Measurements from ENCODE around the gene TEC. TPM values are rescaled to one million over a fixed set of nuclear protein-coding genes. Genes with fewer than 3 reads are reported as not detected.
"Not testable (repeated sequence)": the region's sequence is repeated elsewhere in the genome, so short reads cannot be mapped to it uniquely, and the experiment has no call there.

The TEC gene
- total RNA-seq, 1 donor from 2014 or later = 2.7 TPM

DNA sequence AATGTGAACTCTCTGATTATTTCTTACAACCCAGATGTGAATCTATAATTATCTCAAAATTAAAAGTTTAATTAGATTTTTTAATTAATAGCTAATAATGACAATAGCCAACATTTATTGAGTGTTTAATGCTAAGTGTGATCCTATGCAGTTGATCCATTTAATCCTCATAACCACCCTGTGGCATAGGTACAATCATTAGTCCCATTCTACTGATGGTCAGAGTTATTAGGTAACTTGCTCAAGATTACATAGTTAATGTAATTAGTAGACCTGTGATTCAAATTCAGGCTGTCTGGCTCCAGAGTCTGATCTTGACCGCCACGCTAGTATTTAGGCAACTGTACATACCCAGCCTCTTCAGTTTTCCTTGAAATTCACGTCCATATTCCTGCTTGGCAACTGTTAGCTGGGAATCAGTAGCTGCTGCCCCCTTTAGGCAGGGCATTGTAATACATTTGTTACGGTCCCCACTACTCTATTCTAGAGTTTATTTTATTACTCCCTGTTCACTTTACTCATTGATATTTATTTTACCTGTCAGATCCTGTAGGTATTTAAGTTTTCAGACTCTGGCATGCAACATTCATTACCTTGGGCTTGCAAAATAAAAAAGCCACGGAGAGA lies 20.6 kb upstream of the TEC start:
- Mint-ChIP-seq H3K27ac (no peak overlapping the region), H3K4me1 (no peaks in the 10 kb centered on the region), H3K36me3 (ENCODE audit: low read depth) (no peaks in the 10 kb centered on the region), H3K9me3 (peaks cover 1% of the 10 kb centered on the region), H3K4me3 (no peak overlapping the region), H3K27me3 (peaks cover 2% of the 10 kb centered on the region)
- peak; percentile 65 for DNase-seq
- intact Hi-C loops (cut with micrococcal nuclease) = no loop called here

DNA sequence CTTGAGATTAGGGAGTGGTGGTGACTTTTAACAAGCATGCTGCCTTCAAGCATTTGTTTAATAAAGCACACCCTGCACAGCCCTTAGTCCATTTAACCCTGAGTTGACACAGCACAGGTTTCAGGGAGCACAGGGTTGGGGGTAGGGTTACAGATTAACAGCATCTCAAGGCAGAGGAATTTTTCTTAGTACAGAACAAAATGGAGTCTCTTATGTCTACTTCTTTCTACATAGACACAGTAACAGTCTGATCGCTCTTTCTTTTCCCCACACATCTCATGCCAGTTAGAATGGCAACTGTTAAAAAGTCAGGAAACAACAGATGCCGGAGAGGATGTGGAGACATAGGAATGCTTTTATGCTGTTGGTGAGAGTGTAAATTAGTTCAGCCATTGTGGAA lies 16.4 kb upstream of the TEC start:
- H3K4me3 Mint-ChIP-seq; H3K27ac Mint-ChIP-seq; H3K36me3 Mint-ChIP-seq (ENCODE audit: low read depth); DNase-seq; intact Hi-C loops (cut with micrococcal nuclease); H3K4me1 Mint-ChIP-seq: not testable (repeated sequence)
- Mint-ChIP-seq H3K27me3 (peaks cover 36% of the 10 kb centered on the region), H3K9me3 (peaks cover 27% of the 10 kb centered on the region)

- peaks cover 37% of the 10 kb centered on the region for H3K27me3 Mint-ChIP-seq
- peaks cover 29% of the 10 kb centered on the region for H3K9me3 Mint-ChIP-seq
- H3K36me3 Mint-ChIP-seq (ENCODE audit: low read depth); H3K27ac Mint-ChIP-seq; DNase-seq; H3K4me3 Mint-ChIP-seq; intact Hi-C loops (cut with micrococcal nuclease); H3K4me1 Mint-ChIP-seq: not testable (repeated sequence)
Measured at GRCh38 chr4:48285640-48286039, 16.0 kb upstream of the TEC start.

DNA sequence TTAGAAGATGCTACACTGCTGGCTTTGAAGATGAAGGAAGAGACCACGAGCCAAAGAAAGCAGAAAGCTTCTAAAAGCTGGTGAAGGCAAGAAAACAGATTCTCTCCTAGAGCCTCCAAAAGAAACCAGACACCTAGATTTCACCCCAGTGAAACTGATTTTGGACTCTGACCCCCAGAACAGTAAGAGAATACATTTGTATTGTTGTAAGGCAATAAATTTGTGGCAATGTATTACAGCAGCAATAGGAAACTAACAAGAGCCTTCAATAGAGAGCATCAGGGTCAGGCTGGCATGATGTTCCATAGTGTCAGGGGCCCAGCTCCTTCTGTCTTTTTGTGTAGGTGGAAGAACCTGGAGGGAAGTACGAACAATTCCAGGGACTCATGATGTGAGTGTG lies 6.0 kb upstream of the TEC start:
- intact Hi-C loops (cut with micrococcal nuclease) = loop anchor here (10.0 kb wide), 1 partner anchor 361 kb away; the partner anchor contains the start of gene NFXL1
- peaks cover 2% of the 10 kb centered on the region for H3K36me3 Mint-ChIP-seq (ENCODE audit: low read depth)
- H3K4me3 Mint-ChIP-seq = no peak overlapping the region
- no peak overlapping the region for H3K27ac Mint-ChIP-seq
- peaks cover 3% of the 10 kb centered on the region for H3K27me3 Mint-ChIP-seq
- no peak for DNase-seq
- H3K9me3 Mint-ChIP-seq = no peaks in the 10 kb centered on the region
- peaks cover 16% of the 10 kb centered on the region for H3K4me1 Mint-ChIP-seq

DNA sequence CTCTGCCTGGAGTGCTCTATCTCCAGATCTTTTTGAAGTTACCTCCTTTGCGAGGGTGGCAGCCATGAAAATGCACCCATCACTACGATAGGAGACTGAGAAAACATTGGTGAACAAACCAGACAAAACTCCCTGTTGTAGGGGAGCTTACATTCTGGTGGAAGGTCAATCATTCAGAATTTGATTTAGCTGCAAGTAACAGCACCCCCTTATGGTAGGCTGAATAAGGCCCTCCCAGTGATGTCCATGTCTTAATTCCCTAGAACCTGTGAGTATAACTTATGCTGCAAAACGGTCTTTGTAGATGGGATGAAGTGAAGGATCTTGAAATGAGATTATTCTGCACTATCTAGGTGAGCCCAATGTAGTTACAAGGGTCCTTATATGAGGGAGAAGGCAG lies 5.6 kb upstream of the TEC start:
- no peak overlapping the region for H3K4me3 Mint-ChIP-seq
- no peaks in the 10 kb centered on the region for H3K27me3 Mint-ChIP-seq
- H3K36me3 Mint-ChIP-seq (ENCODE audit: low read depth) = peaks cover 2% of the 10 kb centered on the region
- DNase-seq = peak; percentile 59
- H3K4me1 Mint-ChIP-seq = peaks cover 19% of the 10 kb centered on the region
- no peaks in the 10 kb centered on the region for H3K9me3 Mint-ChIP-seq
- intact Hi-C loops (cut with micrococcal nuclease) = loop anchor here (10.0 kb wide), 1 partner anchor 360 kb away; the partner anchor contains the start of gene NFXL1
- no peak overlapping the region for H3K27ac Mint-ChIP-seq

DNA sequence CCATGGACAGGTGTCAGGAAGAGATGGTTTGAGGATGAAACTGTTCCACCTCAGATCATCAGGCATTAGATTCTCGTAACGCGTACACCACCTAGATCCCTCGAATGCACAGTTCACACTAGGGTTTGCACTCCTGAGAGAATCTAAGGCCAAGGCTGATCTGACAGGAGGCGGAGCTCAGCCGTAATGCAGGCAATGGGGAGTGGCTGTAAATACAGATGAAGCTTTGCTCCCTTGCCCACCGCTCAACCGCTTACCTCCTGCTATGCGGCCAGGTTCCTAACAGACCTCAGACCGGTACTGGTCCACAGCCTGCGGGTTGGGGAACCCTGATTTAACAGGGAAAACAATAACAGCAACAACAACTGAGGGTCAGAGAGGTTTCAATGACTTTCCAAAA lies 2.0 kb upstream of the TEC start:
- intact Hi-C loops (cut with micrococcal nuclease) = loop anchor here (10.0 kb wide), 1 partner anchor 357 kb away; the partner anchor contains the start of gene NFXL1
- Mint-ChIP-seq H3K27ac (no peak overlapping the region), H3K9me3 (peaks cover 7% of the 10 kb centered on the region), H3K4me1 (peaks cover 26% of the 10 kb centered on the region), H3K27me3 (no peaks in the 10 kb centered on the region), H3K4me3 (no peak overlapping the region), H3K36me3 (ENCODE audit: low read depth) (no peaks in the 10 kb centered on the region)
- DNase-seq = peak; percentile 56

- Mint-ChIP-seq H3K36me3 (ENCODE audit: low read depth) (no peaks in the 10 kb centered on the region), H3K4me3 (no peak overlapping the region), H3K9me3 (peaks cover 7% of the 10 kb centered on the region), H3K27ac (no peak overlapping the region), H3K27me3 (no peaks in the 10 kb centered on the region), H3K4me1 (peaks cover 24% of the 10 kb centered on the region)
- intact Hi-C loops (cut with micrococcal nuclease) = loop anchor here (10.0 kb wide), 1 partner anchor 356 kb away; the partner anchor contains the start of gene NFXL1
- peak; percentile 57 for DNase-seq
Measured at GRCh38 chr4:48270951-48271473, 1.4 kb upstream of the TEC start.

GRCh38 chr4:48270523-48270897 lies 872 bp upstream of the TEC start:
- H3K4me1 Mint-ChIP-seq = peaks cover 24% of the 10 kb centered on the region
- H3K27ac Mint-ChIP-seq = peak overlapping the region; percentile 88

GRCh38 chr4:48269861-48270522 lies 354 bp upstream of the TEC start:
- peaks cover 7% of the 10 kb centered on the region for H3K9me3 Mint-ChIP-seq
- peak overlapping the region; percentile 88 for H3K27ac Mint-ChIP-seq
- DNase-seq = peak; percentile 95
- peaks cover 20% of the 10 kb centered on the region for H3K4me1 Mint-ChIP-seq
- peak overlapping the region; percentile 97 for H3K4me3 Mint-ChIP-seq
- H3K27me3 Mint-ChIP-seq = no peaks in the 10 kb centered on the region
- intact Hi-C loops (cut with micrococcal nuclease) = loop anchor here (1.0 to 10.0 kb wide), 3 partner anchors 71 to 355 kb away; partner anchors contain the start of genes NFXL1 and SLAIN2
- no peaks in the 10 kb centered on the region for H3K36me3 Mint-ChIP-seq (ENCODE audit: low read depth)

More at GRCh38 chr4:48270523-48270897, 872 bp upstream of the TEC start:
- H3K4me3 Mint-ChIP-seq = peak overlapping the region; percentile 97
- DNase-seq = no peak
- intact Hi-C loops (cut with micrococcal nuclease) = loop anchor here (10.0 kb wide), 1 partner anchor 356 kb away; the partner anchor contains the start of gene NFXL1
- peaks cover 7% of the 10 kb centered on the region for H3K9me3 Mint-ChIP-seq
- no peaks in the 10 kb centered on the region for H3K36me3 Mint-ChIP-seq (ENCODE audit: low read depth)
- H3K27me3 Mint-ChIP-seq = no peaks in the 10 kb centered on the region

GRCh38 chr4:48267574-48267973 lies 2.1 kb downstream of the TEC start:
- intact Hi-C loops (cut with micrococcal nuclease) = no loop called here
- no peak for DNase-seq
- H3K27ac Mint-ChIP-seq = no peak overlapping the region

GRCh38 chr4:48266781-48267180 lies 2.9 kb downstream of the TEC start:
- H3K36me3 Mint-ChIP-seq (ENCODE audit: low read depth) = no peaks in the 10 kb centered on the region
- DNase-seq = no peak
- H3K27ac Mint-ChIP-seq = no peak overlapping the region
- H3K27me3 Mint-ChIP-seq = no peaks in the 10 kb centered on the region
- peaks cover 21% of the 10 kb centered on the region for H3K4me1 Mint-ChIP-seq
- no peak overlapping the region for H3K4me3 Mint-ChIP-seq
- intact Hi-C loops (cut with micrococcal nuclease) = no loop called here
- H3K9me3 Mint-ChIP-seq = peaks cover 12% of the 10 kb centered on the region

More at GRCh38 chr4:48267574-48267973, 2.1 kb downstream of the TEC start:
- H3K9me3 Mint-ChIP-seq = peaks cover 11% of the 10 kb centered on the region
- peaks cover 20% of the 10 kb centered on the region for H3K4me1 Mint-ChIP-seq
- H3K4me3 Mint-ChIP-seq = peak overlapping the region; percentile 97
- H3K27me3 Mint-ChIP-seq = no peaks in the 10 kb centered on the region
- H3K36me3 Mint-ChIP-seq (ENCODE audit: low read depth) = no peaks in the 10 kb centered on the region

DNA sequence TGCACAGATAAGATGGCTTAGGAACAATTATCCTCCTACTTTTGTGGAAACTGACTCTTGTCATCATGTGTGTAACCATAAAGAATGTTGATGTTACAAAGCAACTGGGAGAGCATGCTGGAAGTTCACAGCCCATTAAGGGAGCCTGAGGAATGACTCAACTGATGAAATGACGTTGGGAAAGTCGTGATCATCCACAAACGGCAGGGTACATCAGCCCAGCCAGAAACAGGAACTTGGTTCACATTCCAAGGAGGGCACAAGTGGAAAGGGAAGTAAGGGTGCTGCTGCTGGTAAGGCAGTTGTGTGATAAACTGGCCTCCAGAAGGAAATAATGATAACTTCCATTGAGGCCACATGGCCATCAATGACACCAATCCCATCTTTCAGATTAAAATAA lies 6.7 kb downstream of the TEC start:
- Mint-ChIP-seq H3K9me3 (peaks cover 12% of the 10 kb centered on the region), H3K36me3 (ENCODE audit: low read depth) (no peaks in the 10 kb centered on the region), H3K27ac (no peak overlapping the region), H3K4me3 (no peak overlapping the region), H3K27me3 (no peaks in the 10 kb centered on the region), H3K4me1 (peaks cover 9% of the 10 kb centered on the region)
- intact Hi-C loops (cut with micrococcal nuclease) = no loop called here
- DNase-seq = no peak

GRCh38 chr4:48262484-48262883 lies 7.2 kb downstream of the TEC start:
- intact Hi-C loops (cut with micrococcal nuclease) = no loop called here
- H3K36me3 Mint-ChIP-seq (ENCODE audit: low read depth) = no peaks in the 10 kb centered on the region

DNA sequence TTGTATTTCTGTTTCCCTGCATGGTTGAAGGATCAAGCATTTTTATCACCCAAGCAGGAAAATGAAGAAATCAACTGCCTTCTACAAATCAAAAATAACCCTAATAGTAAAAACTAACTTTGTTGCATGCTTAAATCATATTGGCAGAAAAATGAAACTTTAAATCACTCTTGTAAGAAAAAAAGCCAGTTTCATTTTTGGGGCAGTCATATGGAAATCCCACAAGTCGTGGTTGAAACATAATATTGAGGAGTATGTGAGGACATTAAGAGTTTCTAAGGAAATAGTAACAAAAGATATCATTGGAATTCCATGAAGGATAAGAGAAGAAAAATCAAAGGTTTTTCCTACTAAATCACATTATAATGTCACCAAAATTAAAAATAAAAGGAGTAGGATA lies 8.4 kb downstream of the TEC start:
- intact Hi-C loops (cut with micrococcal nuclease) = no loop called here
- H3K27ac Mint-ChIP-seq = no peak overlapping the region
- H3K27me3 Mint-ChIP-seq = no peaks in the 10 kb centered on the region
- H3K4me3 Mint-ChIP-seq = no peak overlapping the region
- H3K4me1 Mint-ChIP-seq = peaks cover 9% of the 10 kb centered on the region
- DNase-seq = no peak
- H3K36me3 Mint-ChIP-seq (ENCODE audit: low read depth) = no peaks in the 10 kb centered on the region
- H3K9me3 Mint-ChIP-seq = peaks cover 5% of the 10 kb centered on the region

More at GRCh38 chr4:48262484-48262883, 7.2 kb downstream of the TEC start:
- Mint-ChIP-seq H3K4me3 (no peak overlapping the region), H3K27ac (no peak overlapping the region), H3K27me3 (no peaks in the 10 kb centered on the region), H3K4me1 (peaks cover 9% of the 10 kb centered on the region), H3K9me3 (peaks cover 9% of the 10 kb centered on the region)
- DNase-seq = no peak

Data from activated CD4-positive, alpha-beta T cell treated with anti-CD3 and anti-CD28 coated beads, Interleukin-2, amount 10 ng/mL, durations not matched to agents 24 days and 14 days (primary cell).